ENCODE data around the gene KLK7. TPM values are rescaled to one million over a fixed set of nuclear protein-coding genes. Genes with fewer than 3 reads are reported as not detected.

The KLK7 gene
- total RNA-seq, 2 donors from 2014 or later: not detected

DNA sequence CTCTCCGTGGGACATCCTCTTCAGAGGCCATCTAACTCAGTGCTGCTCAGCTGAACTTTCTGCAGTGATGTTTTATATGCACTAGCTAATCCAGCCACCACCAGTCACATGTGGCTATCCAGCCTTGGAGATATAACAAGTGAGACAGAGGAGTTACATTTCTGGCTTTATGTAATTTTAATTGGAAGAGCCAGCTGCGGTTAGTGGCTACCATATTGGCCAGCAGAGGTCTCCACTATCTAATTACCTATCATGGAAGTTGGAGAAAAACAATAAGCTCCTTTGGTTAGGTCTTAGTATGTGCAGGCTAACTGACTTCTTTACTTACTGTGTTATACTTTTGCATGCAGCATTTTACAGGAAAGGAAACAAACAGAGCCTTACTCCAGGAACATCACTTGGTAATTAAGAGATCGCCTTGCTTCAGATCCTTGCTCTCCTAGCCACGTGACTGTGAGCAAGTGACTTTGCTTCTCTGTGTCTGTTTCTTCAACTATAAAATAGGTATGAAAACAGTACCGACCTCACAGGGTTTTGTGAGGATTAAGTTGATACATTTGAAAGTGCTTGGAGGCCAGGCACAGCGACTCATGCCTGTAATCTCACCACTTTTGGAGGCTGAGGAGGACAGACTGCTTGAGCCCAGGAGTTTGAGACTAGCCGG is 37.4 kb upstream of the KLK7 start:
- Mint-ChIP-seq H3K4me1 (peaks cover 18% of the 10 kb centered on the region), H3K36me3 (ENCODE audit: low read depth) (peaks cover 9% of the 10 kb centered on the region), H3K27ac (no peak overlapping the region), H3K27me3 (peaks cover 67% of the 10 kb centered on the region), H3K4me3 (no peak overlapping the region)
- ATAC-seq (no peak), DNase-seq (no peak)
- H3K9me3 ChIP-seq (ENCODE audit: control insufficient read depth, low read length, poor library complexity, severe bottlenecking): no peaks in the 10 kb centered on the region

DNA sequence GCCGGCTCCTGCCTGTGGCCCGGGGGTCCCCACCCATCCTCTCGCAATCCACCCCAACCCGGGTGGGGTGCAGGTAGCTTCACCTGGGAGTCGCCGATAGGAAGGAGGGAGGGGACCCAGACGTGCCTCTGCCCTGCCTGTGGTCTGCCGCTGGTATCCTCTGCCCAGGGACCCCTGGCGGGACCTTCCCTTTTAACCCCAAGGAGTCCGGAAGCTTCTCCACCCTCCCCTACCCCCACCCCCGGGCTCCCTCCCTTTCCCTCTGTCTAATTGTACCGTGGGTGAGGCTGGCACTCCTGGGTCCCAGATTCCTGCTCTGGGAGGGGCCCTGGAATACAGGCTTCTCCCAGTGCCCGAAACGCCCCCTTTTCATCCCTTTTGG is 35.8 kb upstream of the KLK7 start, which contains the start of gene KLK10:
Gene KLK10 (minus strand): TSS at position 166 of the 382 bp plus-strand sequence. CDS start 579 bp downstream, outside the sequence.
- Mint-ChIP-seq H3K4me3 (peak within 1 kb of the TSS; percentile 81), H3K27me3 (peaks cover 68% of the 10 kb centered on the region), H3K27ac (no peak within 1 kb of the TSS), H3K4me1 (peaks cover 18% of the 10 kb centered on the region), H3K36me3 (ENCODE audit: low read depth) (peaks cover 13% of the 10 kb centered on the region)
- DNase-seq (no peak), ATAC-seq (no peak)
- no peaks in the 10 kb centered on the region for H3K9me3 ChIP-seq (ENCODE audit: control insufficient read depth, low read length, poor library complexity, severe bottlenecking)

DNA sequence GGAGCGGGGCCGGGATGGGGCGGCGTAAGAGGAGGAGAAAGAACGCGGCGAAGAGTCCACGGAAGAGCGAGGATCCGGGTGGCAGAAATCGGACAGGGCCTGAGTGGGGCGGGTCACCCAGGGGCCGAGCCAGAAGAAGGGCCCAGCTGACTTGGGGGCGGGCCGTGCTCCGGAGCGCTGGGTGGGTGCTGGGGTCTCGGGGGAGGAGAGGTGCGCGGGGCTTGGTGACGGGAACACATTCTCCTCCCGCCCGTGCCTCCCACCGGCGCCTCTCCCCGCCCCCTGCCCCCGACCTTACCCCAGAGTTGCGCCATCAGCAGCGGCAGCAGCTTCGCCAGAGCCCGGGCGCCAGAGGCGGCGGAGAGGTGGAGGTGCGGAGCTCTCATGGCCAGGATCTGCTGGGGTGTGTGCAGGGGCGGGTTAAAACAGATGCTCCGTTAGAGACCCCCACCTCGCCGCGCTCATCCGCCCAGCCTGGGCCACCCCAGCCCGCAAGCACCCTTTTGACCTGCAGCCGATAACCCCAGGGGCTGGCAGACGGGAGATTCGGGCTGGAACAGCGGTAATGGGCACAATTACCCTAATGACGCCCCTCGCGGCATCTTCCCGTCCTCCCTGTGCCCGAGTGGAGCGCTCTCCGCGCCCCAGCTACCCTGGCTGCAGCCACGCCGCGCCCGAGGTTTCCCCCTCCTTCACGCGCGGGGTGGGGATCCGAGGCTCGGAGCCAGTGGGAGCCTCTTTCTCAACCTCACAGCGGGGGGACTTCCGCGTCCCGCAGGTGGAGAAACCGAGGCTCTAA is 35.2 kb upstream of the KLK7 start:
- H3K36me3 Mint-ChIP-seq (ENCODE audit: low read depth): peaks cover 13% of the 10 kb centered on the region
- H3K27me3 Mint-ChIP-seq: peaks cover 71% of the 10 kb centered on the region
- ATAC-seq: no peak
- H3K4me3 Mint-ChIP-seq: peak overlapping the region; percentile 81
- peaks cover 18% of the 10 kb centered on the region for H3K4me1 Mint-ChIP-seq
- H3K27ac Mint-ChIP-seq: no peak overlapping the region
- no peaks in the 10 kb centered on the region for H3K9me3 ChIP-seq (ENCODE audit: control insufficient read depth, low read length, poor library complexity, severe bottlenecking)
- no peak for DNase-seq

DNA sequence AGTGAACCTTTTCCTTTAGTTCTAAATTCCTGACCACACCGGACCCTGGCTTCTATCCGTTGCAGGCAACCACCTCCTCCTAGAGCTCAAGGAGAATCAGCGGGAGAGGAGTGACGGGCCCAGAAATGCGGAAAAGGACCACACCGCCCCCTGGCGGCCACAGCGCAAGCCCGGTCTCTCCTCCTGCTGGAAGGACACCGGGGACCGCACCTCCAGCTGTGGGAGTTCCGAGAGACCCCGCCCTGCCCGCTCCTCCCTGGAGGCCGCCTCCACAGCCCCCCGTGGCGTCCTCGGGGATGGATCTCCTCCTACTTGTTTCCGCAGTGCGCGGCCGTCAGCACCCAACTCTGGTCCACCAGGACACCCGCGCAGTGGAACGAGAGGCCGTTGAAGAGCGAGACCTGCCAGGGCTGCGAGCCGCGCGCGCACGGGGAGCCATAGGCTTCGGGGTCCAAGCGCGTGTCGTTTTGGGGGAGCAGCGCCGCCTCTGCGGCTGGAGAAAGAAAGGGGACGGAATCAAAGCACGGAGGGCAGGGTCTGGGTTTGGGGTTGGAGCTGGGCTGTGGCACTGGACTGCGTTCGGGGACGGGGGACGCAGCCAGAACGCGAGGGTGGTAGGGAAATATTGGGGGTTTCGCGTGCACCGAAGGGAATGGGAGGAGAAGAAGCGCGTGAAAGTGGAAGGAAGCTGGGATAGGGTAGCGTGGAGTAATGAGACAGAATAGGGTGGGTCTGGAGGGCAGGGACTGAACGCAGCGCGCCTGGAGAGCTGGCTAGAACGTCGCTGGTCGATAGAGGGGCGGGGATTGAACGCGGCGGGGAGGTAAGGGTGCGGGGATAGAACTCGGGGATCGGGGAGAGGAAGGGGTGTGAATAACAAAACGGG is 33.3 kb upstream of the KLK7 start:
- Mint-ChIP-seq H3K4me1 (peaks cover 16% of the 10 kb centered on the region), H3K27me3 (peaks cover 72% of the 10 kb centered on the region), H3K27ac (peak overlapping the region; percentile 32), H3K36me3 (ENCODE audit: low read depth) (peaks cover 13% of the 10 kb centered on the region), H3K4me3 (peak overlapping the region; percentile 57)
- H3K9me3 ChIP-seq (ENCODE audit: control insufficient read depth, low read length, poor library complexity, severe bottlenecking): no peaks in the 10 kb centered on the region
- DNase-seq (peak in 1 of 3 donors; percentile 16), ATAC-seq (no peak)

DNA sequence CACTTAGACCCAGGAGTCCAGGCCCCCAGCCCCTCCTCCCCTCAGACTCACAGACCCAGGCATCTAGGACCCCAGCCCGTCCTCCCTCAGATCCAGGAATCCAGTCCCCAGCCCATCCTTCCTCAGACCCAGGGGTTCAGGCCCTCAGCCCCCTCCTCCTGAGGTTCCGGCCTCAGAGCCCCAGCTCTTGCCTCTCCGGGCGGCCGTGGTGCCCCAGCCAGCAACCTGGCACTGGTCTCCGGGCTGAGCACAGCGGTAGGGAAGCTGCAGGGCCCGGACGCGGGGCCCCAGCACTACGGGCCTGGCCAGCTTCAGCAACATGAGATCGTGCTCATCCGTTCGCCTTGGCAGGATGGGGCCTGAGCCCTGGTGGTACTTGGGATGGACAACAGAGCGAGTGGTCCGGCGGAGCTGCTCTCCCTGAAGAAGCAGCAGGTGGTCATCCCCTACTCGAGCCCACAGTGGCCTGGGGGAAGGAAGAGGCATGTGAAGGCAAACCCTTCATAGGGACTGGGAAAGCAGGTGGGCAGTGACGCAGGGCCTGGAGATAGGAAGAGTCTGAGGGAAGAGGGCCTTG is 32.1 kb upstream of the KLK7 start:
- Mint-ChIP-seq H3K4me3 (no peak overlapping the region), H3K27ac (no peak overlapping the region), H3K27me3 (peaks cover 76% of the 10 kb centered on the region), H3K36me3 (ENCODE audit: low read depth) (peaks cover 13% of the 10 kb centered on the region), H3K4me1 (peaks cover 16% of the 10 kb centered on the region)
- no peak for ATAC-seq
- no peak for DNase-seq
- no peaks in the 10 kb centered on the region for H3K9me3 ChIP-seq (ENCODE audit: control insufficient read depth, low read length, poor library complexity, severe bottlenecking)

DNA sequence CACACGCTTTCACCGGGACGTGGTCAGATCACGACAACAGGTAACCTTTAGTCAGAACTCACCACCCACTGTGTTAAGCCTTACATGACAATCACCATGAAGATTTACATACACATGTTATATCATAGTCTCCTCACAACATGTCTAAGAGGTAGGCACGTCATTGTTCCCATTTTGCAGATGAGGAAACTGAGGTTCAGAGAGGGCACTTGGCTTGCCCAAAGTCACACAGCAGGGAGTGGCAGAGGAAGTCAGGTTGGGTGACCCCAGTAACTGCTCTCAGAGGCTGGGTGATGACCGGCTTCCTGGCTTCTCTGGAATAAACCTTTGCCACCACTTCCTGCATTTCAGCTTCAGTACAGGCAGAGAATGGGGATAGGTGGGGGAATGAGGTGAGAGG is 30.5 kb upstream of the KLK7 start:
- Mint-ChIP-seq H3K27me3 (peaks cover 82% of the 10 kb centered on the region), H3K4me1 (peaks cover 12% of the 10 kb centered on the region), H3K27ac (no peak overlapping the region), H3K36me3 (ENCODE audit: low read depth) (peaks cover 10% of the 10 kb centered on the region), H3K4me3 (no peak overlapping the region)
- no peak for ATAC-seq
- H3K9me3 ChIP-seq (ENCODE audit: control insufficient read depth, low read length, poor library complexity, severe bottlenecking): no peaks in the 10 kb centered on the region
- DNase-seq: no peak

DNA sequence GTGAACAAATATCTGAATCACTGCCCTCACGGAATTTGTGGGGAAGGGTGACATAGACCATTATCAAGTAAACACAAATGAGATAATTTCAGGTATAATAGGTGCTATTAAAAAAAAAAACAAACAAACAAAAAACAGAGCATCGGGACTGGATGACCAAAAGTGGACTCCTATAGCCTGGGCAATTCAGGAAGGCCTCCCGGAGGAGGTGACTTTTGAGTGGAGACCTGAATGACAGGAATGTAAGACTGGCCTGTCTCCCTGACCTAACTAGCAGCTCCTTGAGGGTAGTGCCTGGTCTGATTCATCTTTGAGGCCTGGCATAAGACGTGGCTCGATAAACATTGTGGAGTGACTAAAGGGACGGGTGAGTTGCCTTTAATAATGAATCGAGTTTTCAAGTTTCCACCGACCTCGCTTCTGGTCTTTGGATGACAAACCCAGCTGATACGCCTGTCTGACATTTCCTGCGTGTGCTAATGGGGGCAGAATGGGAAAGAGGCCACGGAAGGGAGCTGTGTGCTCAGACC is 29.0 kb upstream of the KLK7 start:
- H3K36me3 Mint-ChIP-seq (ENCODE audit: low read depth): peaks cover 8% of the 10 kb centered on the region
- no peak for ATAC-seq
- H3K4me3 Mint-ChIP-seq: no peak overlapping the region
- H3K9me3 ChIP-seq (ENCODE audit: control insufficient read depth, low read length, poor library complexity, severe bottlenecking): no peaks in the 10 kb centered on the region
- H3K27ac Mint-ChIP-seq: no peak overlapping the region
- H3K27me3 Mint-ChIP-seq: peaks cover 78% of the 10 kb centered on the region
- DNase-seq: no peak
- H3K4me1 Mint-ChIP-seq: peaks cover 5% of the 10 kb centered on the region

DNA sequence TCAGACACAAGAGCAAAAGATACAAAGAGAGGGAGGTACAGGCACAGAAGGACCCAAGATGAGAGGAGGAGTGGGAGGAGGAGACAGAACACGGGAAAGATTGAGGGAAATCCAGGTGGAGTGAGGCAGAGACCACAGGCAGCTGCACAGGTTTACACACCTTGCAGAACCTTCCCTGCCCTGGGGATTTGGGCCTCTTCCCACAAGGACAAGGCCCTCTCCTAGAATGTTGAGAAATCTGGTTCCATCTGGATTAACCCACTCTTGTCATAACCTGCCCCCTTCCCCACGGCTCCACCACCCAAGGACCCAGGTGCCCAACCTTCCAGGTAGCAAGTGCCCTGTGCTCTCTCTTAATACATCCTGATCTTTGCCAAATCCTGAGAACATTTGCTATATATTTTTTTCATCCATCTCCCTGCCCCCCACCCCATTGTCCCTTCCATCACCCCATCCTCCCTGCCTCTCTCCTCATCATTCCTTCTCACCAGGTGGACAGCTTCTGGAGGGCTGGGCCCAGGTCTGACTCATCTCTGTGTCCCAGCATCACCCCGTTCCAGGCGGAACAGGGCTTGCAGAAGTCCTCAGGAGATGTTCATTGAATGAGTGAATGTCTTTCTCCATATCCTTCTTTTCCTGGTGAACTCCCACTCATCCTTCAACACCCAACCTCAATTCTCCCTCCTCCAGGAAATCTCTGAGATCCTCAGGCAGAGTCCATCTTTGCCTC is 26.5 kb upstream of the KLK7 start:
- no peak overlapping the region for H3K27ac Mint-ChIP-seq
- peaks cover 2% of the 10 kb centered on the region for H3K36me3 Mint-ChIP-seq (ENCODE audit: low read depth)
- ATAC-seq (no peak), DNase-seq (no peak)
- H3K4me1 Mint-ChIP-seq: peaks cover 2% of the 10 kb centered on the region
- H3K9me3 ChIP-seq (ENCODE audit: control insufficient read depth, low read length, poor library complexity, severe bottlenecking): no peaks in the 10 kb centered on the region
- H3K27me3 Mint-ChIP-seq: peaks cover 75% of the 10 kb centered on the region
- H3K4me3 Mint-ChIP-seq: no peak overlapping the region

DNA sequence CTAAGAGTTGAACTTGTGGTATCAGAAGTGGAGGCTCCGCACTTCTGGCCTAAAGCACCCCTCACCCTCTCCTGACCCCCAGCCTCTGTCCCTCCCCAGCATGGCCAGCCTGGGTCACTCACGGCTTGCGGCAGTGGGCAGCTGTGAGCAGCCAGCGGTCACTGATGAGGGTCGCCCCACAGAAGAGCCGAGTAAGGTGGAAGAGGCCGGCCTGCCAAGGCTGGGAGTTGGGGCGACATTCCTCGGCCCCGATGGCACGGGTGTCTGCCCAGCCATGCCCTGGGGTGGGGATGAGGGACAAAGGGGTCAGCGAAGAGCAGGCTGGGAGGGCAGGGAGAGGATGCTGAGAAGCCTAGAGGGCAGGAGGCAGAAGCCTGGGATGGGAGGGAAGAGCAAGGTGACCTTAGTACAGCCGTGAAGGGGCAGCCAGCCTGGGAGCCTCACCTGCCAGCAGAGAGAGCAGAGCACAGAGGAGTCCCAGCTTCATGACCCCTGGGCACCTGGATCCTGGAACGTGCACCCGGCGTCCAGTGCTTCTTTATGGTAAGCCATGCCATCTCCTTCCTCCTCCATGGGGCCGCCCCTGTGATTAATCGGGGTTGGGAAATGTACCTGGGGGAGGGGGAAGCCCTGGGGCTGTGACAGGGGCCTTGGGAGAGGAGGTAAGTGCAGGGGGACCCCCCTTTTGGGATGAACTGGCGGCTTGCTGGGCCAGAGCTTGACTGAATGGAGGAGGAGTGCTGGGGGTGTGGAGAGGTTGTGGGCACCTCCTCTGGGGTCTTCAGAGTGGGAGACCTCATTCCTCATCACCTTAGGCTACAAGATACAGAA is 25.6 kb upstream of the KLK7 start:
- ATAC-seq: no peak
- Mint-ChIP-seq H3K36me3 (ENCODE audit: low read depth) (no peaks in the 10 kb centered on the region), H3K27ac (no peak overlapping the region), H3K4me1 (peaks cover 2% of the 10 kb centered on the region), H3K27me3 (peaks cover 65% of the 10 kb centered on the region), H3K4me3 (no peak overlapping the region)
- no peaks in the 10 kb centered on the region for H3K9me3 ChIP-seq (ENCODE audit: control insufficient read depth, low read length, poor library complexity, severe bottlenecking)
- no peak for DNase-seq

DNA sequence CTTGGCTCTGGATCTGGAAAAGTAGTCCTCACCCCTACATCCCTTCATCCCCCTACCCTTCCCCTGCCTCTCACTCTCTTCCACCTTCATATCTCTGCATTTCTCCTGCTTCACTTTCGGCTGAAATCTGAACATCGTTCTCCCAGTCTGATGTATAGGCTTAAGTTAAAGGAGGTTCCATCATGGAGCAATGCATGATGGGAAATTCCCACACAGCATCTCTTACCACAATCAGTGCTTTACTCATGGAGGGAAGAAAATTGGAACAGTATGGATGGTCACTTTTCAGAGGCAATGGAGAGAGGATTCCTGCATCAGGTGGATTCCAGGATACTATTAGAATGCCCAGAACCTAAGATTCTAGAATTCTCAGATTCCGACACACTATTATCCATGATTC is 23.8 kb upstream of the KLK7 start:
- Mint-ChIP-seq H3K4me1 (peaks cover 2% of the 10 kb centered on the region), H3K27ac (no peak overlapping the region), H3K36me3 (ENCODE audit: low read depth) (no peaks in the 10 kb centered on the region), H3K27me3 (peaks cover 50% of the 10 kb centered on the region), H3K4me3 (no peak overlapping the region)
- ATAC-seq (no peak), DNase-seq (no peak)
- no peaks in the 10 kb centered on the region for H3K9me3 ChIP-seq (ENCODE audit: control insufficient read depth, low read length, poor library complexity, severe bottlenecking)

DNA sequence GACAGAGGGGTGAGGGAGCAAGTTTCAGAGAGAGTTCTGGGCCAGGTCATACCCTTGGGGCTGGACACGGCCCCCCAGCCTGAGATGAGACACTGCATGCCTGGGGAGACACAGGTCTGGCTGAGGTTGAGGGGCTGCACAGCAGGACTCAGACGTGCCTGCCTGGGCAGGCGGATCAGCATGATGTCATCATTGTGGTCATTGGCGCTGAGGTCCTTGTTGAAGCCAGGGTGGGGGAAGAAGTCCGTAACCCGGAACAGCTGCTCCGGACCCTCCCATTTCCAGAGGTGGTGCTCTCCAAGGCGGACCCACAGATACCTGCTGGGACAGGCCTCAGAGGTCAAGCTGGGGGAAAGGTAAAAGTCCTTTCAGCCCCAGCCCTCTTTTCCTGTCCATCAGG is 22.7 kb upstream of the KLK7 start:
- H3K4me3 Mint-ChIP-seq: no peak overlapping the region
- peaks cover 57% of the 10 kb centered on the region for H3K27me3 Mint-ChIP-seq
- H3K27ac Mint-ChIP-seq: no peak overlapping the region
- DNase-seq: no peak
- no peak for ATAC-seq
- no peaks in the 10 kb centered on the region for H3K9me3 ChIP-seq (ENCODE audit: control insufficient read depth, low read length, poor library complexity, severe bottlenecking)
- H3K36me3 Mint-ChIP-seq (ENCODE audit: low read depth): peaks cover 2% of the 10 kb centered on the region
- peaks cover 2% of the 10 kb centered on the region for H3K4me1 Mint-ChIP-seq

Data from T-helper 17 cell (primary cell).